Right ventricle myocardium superior (tissue), 1 donor: ENCODE measurements around the gene TAS1R1. TPM values are rescaled to one million over a fixed set of nuclear protein-coding genes. Genes with fewer than 3 reads are reported as not detected.
A peak's percentile ranks its signal among the peaks of the same experiment; 100 is the strongest.
"Not testable (repeated sequence)": the region's sequence is repeated elsewhere in the genome, so short reads cannot be mapped to it uniquely, and the experiment has no call there.

ENCODE experiments used
- ATAC-seq: fragments of 200-7000 bp; cut with Tn5 transposase; one replicate; pipeline ENCODE4 v1.9.1; 2020; ENCODE audit warnings: mild to moderate bottlenecking; ENCODE audit not compliant: poor library complexity
- DNase-seq: peaks from one replicate; pipeline ENCODE4 v3.0.0-alpha.2; 2020
- intact Hi-C: fragments of 100-400 bp; cut with DNase I; formaldehyde crosslinking; loops from one replicate; pipeline ENCODE4 v1.11.2; 2022
- total RNA-seq: library from RNA; stranded (reverse); fragmentation: NEBNext Ultra II Directional; extraction: Animal tissue kit (Norgen Biotek cat#: 25700); gene quantifications from one replicate; pipeline ENCODE4 v1.2.1, GENCODE V29; 2021
- donor health status: DM: no; HTN: yes; CAD: no; lungs with severe emphysema.

TAS1R1 gene
- total RNA-seq, 1 donor from 2014 or later, result not detected

- ATAC-seq, intact Hi-C loops, DNase-seq: not testable (repeated sequence)
Observed at GRCh38 chr1:6559161-6559560, 4.1 kb downstream of the TAS1R1 start.

DNA sequence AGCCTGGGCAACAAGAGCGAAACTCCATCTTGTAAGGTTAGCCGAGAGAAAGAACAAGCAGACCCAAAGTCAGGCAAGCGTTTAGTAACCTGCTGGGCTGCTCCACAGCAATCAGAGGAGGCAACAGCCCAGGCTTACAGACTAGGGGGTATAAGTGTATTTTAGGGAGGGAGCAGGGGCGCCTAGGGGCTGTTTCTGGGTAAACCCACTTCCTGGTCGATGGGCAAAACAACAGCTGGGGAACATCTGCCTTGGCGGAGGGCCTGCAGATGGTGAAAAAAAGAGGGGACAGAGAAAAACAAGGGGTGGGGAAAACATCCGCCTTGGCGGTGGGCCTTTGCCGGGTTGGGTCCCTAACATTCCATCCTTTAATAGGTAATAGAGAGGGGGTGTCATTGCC, 5.2 kb downstream of the TAS1R1 start:
- intact Hi-C loops, result no loop called here
- no peak for DNase-seq
- no peak for ATAC-seq

GRCh38 chr1:6569033-6569432, 13.9 kb downstream of the TAS1R1 start:
- ATAC-seq, result no peak
- intact Hi-C loops, result no loop called here
- DNase-seq, result no peak

GRCh38 chr1:6570100-6570499, 15.0 kb downstream of the TAS1R1 start:
- ATAC-seq (no peak), DNase-seq (no peak)
- intact Hi-C loops, result no loop called here

- no peak for DNase-seq
- intact Hi-C loops, result no loop called here
- ATAC-seq, result no peak
Observed at GRCh38 chr1:6570987-6571386, 15.9 kb downstream of the TAS1R1 start.

DNA sequence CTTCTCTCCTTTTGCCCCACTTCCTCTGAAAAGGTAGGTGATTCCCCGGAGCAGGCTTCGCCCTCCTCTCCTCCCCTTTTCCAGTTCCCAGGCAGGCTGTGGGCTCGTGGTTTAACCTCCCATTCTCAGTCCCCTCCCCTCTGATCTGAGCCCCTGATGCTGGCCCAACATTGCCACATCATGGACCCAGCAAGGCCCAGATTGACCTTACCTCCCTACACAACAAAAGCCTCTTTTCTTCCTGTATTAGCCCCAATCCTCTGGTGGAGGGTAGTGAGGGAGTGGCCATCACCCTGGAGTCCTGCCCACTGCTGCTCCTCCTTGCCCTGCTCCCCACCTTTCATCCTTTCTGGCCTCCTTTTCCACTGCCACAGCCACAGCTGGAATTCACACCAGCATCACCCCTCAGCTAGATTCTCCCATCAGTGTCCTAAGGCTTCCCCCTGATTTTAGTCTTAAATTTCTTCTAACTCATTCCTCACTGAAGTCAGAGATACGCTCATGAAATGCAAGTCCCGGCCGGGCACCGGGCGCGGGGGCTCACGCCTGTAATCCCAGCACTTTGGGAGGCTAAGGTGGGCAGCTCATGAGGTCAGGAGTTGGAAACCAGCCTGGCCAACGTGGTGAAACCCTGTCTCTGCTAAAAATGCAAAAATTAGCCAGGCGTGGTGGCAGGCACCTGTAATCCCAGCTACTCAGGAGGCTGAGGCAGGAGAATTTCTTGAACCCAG, 17.7 kb downstream of the TAS1R1 start:
- ATAC-seq, result no peak
- intact Hi-C loops, result no loop called here
- no peak for DNase-seq

DNA sequence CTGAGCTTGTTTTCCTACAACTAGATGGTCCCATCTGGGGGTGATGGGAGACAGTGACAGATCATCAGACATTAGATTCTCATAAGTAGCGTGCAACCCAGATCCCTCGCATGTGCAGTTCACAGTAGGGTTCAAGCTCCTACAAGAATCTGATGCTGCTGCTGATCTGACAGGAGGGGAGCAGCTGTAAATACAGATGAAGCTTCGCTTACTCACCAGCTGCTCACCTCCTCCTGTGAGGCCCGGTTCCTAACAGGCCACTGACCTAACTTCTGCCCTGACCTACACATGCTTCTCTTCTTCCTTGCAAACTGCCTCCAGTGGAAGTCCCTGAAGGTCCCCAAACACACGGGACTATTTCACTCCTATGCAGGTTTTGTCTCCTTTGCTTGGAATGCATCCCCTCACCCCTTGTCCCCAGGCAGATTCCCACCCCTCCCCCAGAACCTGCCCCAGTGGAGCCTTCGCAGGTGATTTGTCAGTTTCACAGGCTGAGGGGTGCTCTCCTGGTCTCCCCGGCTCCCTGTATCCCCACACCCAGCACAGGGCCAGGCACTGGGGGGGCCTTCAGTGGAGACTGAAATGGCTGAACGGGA, 19.0 kb downstream of the TAS1R1 start:
- intact Hi-C loops, result no loop called here
- DNase-seq, result no peak
- no peak for ATAC-seq

GRCh38 chr1:6574818-6575217, 19.7 kb downstream of the TAS1R1 start:
- intact Hi-C loops, result no loop called here
- no peak for DNase-seq
- ATAC-seq, result no peak

GRCh38 chr1:6577831-6578525, 22.9 kb downstream of the TAS1R1 start:
- ATAC-seq, result no peak
- intact Hi-C loops, result no loop called here

GRCh38 chr1:6578624-6579373, 23.7 kb downstream of the TAS1R1 start:
- peak; percentile 54 for DNase-seq
- intact Hi-C loops, result no loop called here

More at GRCh38 chr1:6577831-6578525, 22.9 kb downstream of the TAS1R1 start:
- DNase-seq, result no peak

DNA sequence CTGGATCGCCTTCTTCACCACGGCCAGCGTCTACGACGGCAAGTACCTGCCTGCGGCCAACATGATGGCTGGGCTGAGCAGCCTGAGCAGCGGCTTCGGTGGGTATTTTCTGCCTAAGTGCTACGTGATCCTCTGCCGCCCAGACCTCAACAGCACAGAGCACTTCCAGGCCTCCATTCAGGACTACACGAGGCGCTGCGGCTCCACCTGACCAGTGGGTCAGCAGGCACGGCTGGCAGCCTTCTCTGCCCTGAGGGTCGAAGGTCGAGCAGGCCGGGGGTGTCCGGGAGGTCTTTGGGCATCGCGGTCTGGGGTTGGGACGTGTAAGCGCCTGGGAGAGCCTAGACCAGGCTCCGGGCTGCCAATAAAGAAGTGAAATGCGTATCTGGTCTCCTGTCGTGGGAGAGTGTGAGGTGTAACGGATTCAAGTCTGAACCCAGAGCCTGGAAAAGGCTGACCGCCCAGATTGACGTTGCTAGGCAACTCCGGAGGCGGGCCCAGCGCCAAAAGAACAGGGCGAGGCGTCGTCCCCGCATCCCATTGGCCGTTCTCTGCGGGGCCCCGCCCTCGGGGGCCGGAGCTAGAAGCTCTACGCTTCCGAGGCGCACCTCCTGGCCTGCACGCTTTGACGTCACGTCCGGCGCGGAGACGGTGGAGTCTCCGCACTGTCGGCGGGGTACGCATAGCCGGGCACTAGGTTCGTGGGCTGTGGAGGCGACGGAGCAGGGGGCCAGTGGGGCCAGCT, 24.4 kb downstream of the TAS1R1 start, which contains the start of gene ZBTB48:
ZBTB48 (plus strand) TSS at position 621 of the 745 bp plus-strand sequence. CDS start 616 bp downstream, outside the sequence.
- ATAC-seq (peak; percentile 97), DNase-seq (peak; percentile 100)
- intact Hi-C loops, result no loop called here

More at GRCh38 chr1:6578624-6579373, 23.7 kb downstream of the TAS1R1 start:
- ATAC-seq, result no peak

- DNase-seq (peak; percentile 51), ATAC-seq (peak; percentile 4)
- intact Hi-C loops, result no loop called here
Observed at GRCh38 chr1:6580119-6580592, 25.0 kb downstream of the TAS1R1 start.

DNA sequence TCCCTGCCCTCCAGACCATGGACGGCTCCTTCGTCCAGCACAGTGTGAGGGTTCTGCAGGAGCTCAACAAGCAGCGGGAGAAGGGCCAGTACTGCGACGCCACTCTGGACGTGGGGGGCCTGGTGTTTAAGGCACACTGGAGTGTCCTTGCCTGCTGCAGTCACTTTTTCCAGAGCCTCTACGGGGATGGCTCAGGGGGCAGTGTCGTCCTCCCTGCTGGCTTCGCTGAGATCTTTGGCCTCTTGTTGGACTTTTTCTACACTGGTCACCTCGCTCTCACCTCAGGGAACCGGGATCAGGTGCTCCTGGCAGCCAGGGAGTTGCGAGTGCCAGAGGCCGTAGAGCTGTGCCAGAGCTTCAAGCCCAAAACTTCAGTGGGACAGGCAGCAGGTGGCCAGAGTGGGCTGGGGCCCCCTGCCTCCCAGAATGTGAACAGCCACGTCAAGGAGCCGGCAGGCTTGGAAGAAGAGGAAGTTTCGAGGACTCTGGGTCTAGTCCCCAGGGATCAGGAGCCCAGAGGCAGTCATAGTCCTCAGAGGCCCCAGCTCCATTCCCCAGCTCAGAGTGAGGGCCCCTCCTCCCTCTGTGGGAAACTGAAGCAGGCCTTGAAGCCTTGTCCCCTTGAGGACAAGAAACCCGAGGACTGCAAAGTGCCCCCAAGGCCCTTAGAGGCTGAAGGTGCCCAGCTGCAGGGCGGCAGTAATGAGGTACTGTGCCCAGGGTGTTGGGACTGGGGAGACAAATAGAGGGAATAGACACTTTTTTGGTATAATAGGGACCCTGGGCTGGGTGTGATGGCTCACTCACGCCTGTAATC, 25.7 kb downstream of the TAS1R1 start:
- intact Hi-C loops, result no loop called here
- DNase-seq (peak; percentile 49), ATAC-seq (no peak)

DNA sequence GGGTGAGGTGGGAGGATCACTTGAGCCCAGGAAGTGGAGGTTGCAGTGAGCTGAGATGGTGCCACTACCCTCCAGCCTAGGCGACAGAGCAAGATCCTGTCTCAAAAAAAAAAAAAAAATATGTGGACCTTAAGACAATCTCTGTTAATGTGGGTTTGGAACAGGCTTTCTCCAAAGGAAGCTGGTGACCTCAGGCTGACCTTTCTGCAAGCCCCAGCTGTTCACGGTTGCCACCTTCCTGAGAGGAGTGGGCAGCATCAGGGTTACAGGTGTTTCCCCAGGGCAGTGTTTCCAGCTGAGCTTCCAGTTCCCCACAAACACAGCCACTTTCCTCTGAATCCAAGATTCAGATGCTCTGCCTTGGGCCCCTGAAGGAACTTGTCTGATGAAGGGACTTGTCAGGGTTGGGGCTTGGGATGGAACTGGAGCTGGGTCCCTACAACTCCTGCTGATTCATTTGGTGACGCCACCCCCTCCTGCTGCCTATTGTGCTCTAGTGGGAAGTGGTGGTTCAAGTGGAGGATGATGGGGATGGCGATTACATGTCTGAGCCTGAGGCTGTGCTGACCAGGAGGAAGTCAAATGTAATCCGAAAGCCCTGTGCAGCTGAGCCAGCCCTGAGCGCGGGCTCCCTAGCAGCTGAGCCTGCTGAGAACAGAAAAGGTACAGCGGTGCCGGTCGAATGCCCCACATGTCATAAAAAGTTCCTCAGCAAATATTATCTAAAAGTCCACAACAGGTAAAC, 26.6 kb downstream of the TAS1R1 start:
- ATAC-seq (no peak), DNase-seq (peak; percentile 56)
- intact Hi-C loops, result no loop called here

DNA sequence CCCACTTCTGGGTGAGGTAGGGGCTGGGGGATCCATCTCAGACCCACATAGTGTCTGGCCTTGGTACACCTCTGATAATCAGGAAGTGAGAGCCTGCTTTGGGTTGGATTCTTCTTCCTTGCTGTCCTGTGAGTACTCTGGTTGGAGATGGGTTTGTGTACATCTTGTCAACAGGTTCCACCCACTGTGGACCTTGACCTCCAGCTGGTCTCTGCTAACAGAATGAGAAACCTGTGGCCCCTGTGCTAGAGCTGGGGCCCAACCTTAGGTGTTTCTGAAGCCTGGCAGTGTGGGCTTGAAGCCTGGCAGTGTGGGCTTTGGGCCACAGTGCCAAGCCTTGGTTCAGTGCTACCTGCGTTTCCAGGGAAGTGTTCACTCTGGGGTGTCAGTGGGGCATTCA, 27.3 kb downstream of the TAS1R1 start:
- ATAC-seq (no peak), DNase-seq (no peak)
- intact Hi-C loops, result no loop called here

DNA sequence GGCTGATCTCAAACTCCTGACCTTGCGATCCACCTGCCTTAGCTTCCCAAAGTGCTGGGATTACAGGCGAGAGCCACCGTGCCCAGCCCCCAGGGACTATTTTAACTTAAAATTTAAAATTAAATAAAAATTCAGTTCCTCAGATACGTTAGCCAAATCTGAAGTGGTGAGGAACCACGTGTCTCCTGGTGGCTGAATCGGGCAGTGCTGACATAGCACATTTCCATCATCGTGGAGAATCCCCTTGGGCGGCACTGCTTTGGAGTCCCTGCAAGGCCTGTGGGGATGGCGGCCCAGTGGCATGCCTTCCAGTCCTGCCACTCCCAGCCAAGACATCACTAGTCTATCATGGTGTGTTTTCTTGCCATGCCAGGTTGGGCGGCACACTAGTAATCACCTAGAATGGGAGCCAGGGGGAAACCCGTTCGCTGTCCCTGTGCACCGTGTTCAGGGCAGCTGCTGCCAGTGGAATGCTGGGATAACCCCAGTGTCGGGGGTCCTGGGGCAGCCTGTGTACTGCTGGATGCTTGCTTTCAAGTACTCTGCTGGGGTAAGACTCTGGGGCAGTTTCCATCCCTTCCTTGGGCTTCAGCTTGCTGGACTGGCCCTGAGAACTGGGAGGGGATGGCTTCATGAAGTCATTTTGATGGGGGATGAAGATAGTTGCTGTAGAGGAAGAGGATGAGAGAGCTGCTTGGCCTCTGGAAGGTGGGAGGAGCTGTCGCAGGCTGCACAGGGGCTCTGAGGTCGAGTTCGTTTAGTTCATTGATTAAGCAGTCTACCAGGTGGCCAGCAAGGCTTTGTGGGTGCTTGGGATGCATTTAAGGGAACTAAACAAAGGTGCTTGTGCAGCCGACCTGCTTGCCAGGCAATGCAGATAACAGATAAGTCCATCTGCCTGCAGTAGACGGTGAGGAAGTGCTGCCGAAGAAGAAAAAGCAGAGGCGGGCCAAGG, 29.3 kb downstream of the TAS1R1 start:
- DNase-seq, result no peak

More for the DNA sequence above, 29.3 kb downstream of the TAS1R1 start:
- intact Hi-C loops, result no loop called here
- no peak for ATAC-seq
